HepG2 (cell line): Measurements from ENCODE around the gene NSD2. TPM values are rescaled to one million over a fixed set of nuclear protein-coding genes. Genes with fewer than 3 reads are reported as not detected.

ENCODE experiments used
- AGO1 ChIP-seq: fragments of 200-400 bp; formaldehyde crosslinking; IDR thresholded peaks from 2 replicates; pipeline ENCODE4 v1.6.1; 2017; ENCODE audit warnings: mild to moderate bottlenecking, low read depth, low read length, moderate library complexity; ENCODE audit not compliant: poor library complexity, severe bottlenecking
- FOXA3 ChIP-seq: IDR thresholded peaks from 2 replicates; pipeline ENCODE4 v1.6.1; 2016; ENCODE audit warnings: missing genetic modification reagents, missing compliant biosample characterization
- GABPB1 ChIP-seq: IDR thresholded peaks from 2 replicates; pipeline ENCODE4 v1.6.1; 2016; ENCODE audit warnings: mild to moderate bottlenecking, missing genetic modification reagents, moderate library complexity, missing compliant biosample characterization
- GATAD2A ChIP-seq: IDR thresholded peaks from 2 replicates; pipeline ENCODE4 v1.6.1; 2016
- KDM5B ChIP-seq: sonication (generic); formaldehyde crosslinking; IDR thresholded peaks from 2 replicates; pipeline ENCODE4 v1.4.0; 2020; ENCODE audit warnings: missing genetic modification reagents, mild to moderate bottlenecking, borderline replicate concordance
- KLF16 ChIP-seq, 2 experiments: sonication (generic) in 1 of 2; formaldehyde crosslinking in 1 of 2; IDR thresholded peaks; 2 replicates each; pipeline versions ENCODE4 v1.6.1 to v1.8.0; 2016 to 2023; ENCODE audit warnings: missing genetic modification reagents in 2 of 2, missing compliant biosample characterization in 1 of 2
- RCOR2 ChIP-seq: IDR thresholded peaks from 2 replicates; pipeline ENCODE4 v1.6.1; 2016; ENCODE audit warnings: missing biosample characterization, missing genetic modification reagents
- ZNF160 ChIP-seq: sonication (generic); formaldehyde crosslinking; IDR thresholded peaks from 2 replicates; pipeline ENCODE4 v1.8.0; 2022; ENCODE audit warnings: mild to moderate bottlenecking, inconsistent platforms, missing genetic modification reagents
- ZNF709 ChIP-seq: sonication (generic); formaldehyde crosslinking; IDR thresholded peaks from 2 replicates; pipeline ENCODE4 v1.5.0; 2020; ENCODE audit warnings: mild to moderate bottlenecking, missing genetic modification reagents
- ZSCAN20 ChIP-seq: sonication (generic); formaldehyde crosslinking; IDR thresholded peaks from 2 replicates; pipeline ENCODE4 v1.4.0; 2020; ENCODE audit warnings: missing genetic modification reagents, mild to moderate bottlenecking, borderline replicate concordance
- polyA plus RNA-seq, 8 experiments: library from polyadenylated mRNA; depleted of rRNA in 3 of 8; stranded (reverse) in 7 of 8; unstranded in 1 of 8; fragments of >200 nt; fragmentation: Illumina TruSeq in 4 of 8; extraction: Trizol in 4 of 8; gene quantifications; 2 replicates each; pipeline versions ENCODE4 v1.2.1 to v1.2.3, GENCODE V29; 2011 to 2016; ENCODE audit warnings: low read depth in 4 of 8, missing spikeins in 1 of 8, mixed read lengths in 1 of 8; ENCODE audit not compliant: insufficient read depth in 1 of 8
- total RNA-seq, 5 experiments: library from RNA; depleted of rRNA; stranded (reverse); fragments of >200 nt; fragmentation: Illumina TruSeq; extraction: Trizol; gene quantifications; 2 replicates each; pipeline ENCODE4 v1.2.3, GENCODE V29; 2016; ENCODE audit warnings: low read depth in 1 of 5
- TF ChIP-seq, protein P1 (sequence below): sonication (generic); formaldehyde crosslinking; IDR thresholded peaks from 2 replicates; pipeline ENCODE4 v1.4.0; 2020; ENCODE audit warnings: missing genetic modification reagents
- TF ChIP-seq, protein P2 (sequence below): sonication (generic); formaldehyde crosslinking; IDR thresholded peaks from 2 replicates; pipeline ENCODE4 v1.4.0; 2020; ENCODE audit warnings: missing genetic modification reagents
- TF ChIP-seq, protein P3 (sequence below), 2 experiments: sonication (generic) in 1 of 2; formaldehyde crosslinking in 1 of 2; IDR thresholded peaks; 2 replicates each; pipeline versions ENCODE4 v1.4.0 to v1.6.1; 2016 to 2020; ENCODE audit warnings: borderline replicate concordance in 1 of 2, low read depth in 1 of 2, mild to moderate bottlenecking in 1 of 2, missing genetic modification reagents in 1 of 2
- TF ChIP-seq, protein P4 (sequence below): sonication (generic); formaldehyde crosslinking; IDR thresholded peaks from 2 replicates; pipeline ENCODE4 v1.8.0; 2022; ENCODE audit warnings: missing genetic modification reagents, mild to moderate bottlenecking, inconsistent platforms, borderline replicate concordance
- TF ChIP-seq, protein P5 (sequence below): IDR thresholded peaks from 2 replicates; pipeline ENCODE4 v1.6.1; 2012; ENCODE audit warnings: low read length, improper control_type of control experiment

NSD2 gene
- total and polyA plus RNA-seq, 2 of the 13 experiments (the other 11 are each of a cell fraction or from before 2014, with no cell fraction given) = 22.0 to 65.9 TPM

DNA sequence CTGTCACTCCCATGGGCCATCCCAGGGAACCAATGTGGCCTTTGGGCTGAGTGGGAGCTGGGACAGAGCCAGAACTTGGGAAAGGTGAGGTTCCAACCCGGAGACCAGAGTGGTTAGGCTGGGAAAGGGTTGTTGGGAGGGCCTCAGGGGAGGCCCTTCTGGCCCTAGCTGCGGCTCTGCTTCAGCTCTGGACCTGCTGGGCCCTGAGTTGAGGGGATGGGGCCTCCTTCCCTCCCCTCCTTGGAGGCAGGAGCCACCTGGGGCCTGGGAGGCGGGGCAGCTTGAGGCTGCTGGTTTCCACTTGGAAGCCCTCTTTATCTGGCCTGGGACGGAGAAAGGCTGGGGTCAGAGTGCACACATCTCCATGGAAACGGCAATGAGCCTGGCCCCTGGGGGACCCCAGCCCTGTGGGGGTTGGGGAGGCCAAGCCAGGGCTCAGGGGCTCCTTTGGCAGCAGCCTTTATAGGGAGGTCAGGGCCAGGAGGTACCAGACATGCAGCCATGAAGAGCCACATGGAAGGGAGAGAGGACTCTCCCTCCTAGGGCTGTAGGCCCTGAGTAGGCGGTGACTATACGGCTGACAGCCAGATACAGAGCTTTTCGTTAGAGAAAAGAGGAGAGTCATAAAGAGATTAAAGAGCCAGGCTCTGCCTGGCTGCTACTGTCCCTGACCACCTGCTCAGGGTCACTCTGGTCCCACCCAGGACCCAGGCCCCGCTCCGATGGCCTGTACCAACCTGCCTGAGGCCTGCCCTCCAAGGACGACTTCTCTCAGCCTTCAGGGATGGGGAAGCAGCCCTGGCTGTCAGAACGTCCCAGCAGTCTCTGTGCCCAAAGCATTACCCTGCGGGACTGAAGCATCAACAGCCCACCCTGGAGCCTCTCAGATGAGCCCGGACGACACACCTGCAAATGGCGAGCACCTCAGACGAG lies 6.9 kb upstream of the NSD2 start (continued):
- TF ChIP-seq KDM5B (CRISPR knock-in tag) (peak; percentile 51; the same call in 1 of the 2 replicates), RCOR2 (CRISPR knock-in tag) (no peak), GABPB1 (CRISPR knock-in tag) (no peak; the same call in 1 of the 2 replicates), ZSCAN20 (no peak), ZNF709 (CRISPR knock-in tag) (no peak), ZNF160 (CRISPR knock-in tag) (no peak), FOXA3 (CRISPR knock-in tag) (no peak), AGO1 (peak; percentile 76), GATAD2A (CRISPR knock-in tag) (peak; percentile 47; the same call in 1 of the 2 replicates), KLF16 (CRISPR knock-in tag; IDR thresholded peaks at IDR 0.05) (no peak; a peak in 1 of 4 replicates)
- TF ChIP-seq, protein P1, sequence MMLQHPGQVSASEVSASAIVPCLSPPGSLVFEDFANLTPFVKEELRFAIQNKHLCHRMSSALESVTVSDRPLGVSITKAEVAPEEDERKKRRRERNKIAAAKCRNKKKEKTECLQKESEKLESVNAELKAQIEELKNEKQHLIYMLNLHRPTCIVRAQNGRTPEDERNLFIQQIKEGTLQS (CRISPR knock-in tag) = no peak
- TF ChIP-seq, protein P2, sequence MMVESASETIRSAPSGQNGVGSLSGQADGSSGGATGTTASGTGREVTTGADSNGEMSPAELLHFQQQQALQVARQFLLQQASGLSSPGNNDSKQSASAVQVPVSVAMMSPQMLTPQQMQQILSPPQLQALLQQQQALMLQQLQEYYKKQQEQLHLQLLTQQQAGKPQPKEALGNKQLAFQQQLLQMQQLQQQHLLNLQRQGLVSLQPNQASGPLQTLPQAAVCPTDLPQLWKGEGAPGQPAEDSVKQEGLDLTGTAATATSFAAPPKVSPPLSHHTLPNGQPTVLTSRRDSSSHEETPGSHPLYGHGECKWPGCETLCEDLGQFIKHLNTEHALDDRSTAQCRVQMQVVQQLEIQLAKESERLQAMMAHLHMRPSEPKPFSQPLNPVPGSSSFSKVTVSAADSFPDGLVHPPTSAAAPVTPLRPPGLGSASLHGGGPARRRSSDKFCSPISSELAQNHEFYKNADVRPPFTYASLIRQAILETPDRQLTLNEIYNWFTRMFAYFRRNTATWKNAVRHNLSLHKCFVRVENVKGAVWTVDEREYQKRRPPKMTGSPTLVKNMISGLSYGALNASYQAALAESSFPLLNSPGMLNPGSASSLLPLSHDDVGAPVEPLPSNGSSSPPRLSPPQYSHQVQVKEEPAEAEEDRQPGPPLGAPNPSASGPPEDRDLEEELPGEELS (CRISPR knock-in tag) = no peak
- TF ChIP-seq, protein P3, sequence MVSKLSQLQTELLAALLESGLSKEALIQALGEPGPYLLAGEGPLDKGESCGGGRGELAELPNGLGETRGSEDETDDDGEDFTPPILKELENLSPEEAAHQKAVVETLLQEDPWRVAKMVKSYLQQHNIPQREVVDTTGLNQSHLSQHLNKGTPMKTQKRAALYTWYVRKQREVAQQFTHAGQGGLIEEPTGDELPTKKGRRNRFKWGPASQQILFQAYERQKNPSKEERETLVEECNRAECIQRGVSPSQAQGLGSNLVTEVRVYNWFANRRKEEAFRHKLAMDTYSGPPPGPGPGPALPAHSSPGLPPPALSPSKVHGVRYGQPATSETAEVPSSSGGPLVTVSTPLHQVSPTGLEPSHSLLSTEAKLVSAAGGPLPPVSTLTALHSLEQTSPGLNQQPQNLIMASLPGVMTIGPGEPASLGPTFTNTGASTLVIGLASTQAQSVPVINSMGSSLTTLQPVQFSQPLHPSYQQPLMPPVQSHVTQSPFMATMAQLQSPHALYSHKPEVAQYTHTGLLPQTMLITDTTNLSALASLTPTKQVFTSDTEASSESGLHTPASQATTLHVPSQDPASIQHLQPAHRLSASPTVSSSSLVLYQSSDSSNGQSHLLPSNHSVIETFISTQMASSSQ (IDR thresholded peaks at IDR 0.05; ENCODE audit: low read depth) = no peak
- TF ChIP-seq, protein P3 (CRISPR knock-in tag; IDR thresholded peaks at IDR 0.05; ENCODE audit: borderline replicate concordance) = peak; percentile 39; the same call in 1 of the 2 replicates
- TF ChIP-seq, protein P4, sequence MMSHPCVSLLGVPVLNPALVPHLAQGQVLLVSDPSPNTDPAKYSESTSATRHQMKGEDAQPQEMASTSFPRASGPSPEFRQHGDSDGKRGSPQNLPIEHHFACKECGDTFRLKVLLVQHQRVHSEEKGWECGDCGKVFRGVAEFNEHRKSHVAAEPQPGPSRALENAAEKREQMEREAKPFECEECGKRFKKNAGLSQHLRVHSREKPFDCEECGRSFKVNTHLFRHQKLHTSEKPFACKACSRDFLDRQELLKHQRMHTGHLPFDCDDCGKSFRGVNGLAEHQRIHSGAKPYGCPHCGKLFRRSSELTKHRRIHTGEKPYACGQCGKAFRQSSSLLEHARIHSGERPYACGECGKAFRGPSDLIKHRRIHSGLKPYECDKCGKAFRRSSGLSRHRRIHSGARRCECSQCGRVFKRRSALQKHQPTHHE (CRISPR knock-in tag) = no peak
- TF ChIP-seq, protein P5, sequence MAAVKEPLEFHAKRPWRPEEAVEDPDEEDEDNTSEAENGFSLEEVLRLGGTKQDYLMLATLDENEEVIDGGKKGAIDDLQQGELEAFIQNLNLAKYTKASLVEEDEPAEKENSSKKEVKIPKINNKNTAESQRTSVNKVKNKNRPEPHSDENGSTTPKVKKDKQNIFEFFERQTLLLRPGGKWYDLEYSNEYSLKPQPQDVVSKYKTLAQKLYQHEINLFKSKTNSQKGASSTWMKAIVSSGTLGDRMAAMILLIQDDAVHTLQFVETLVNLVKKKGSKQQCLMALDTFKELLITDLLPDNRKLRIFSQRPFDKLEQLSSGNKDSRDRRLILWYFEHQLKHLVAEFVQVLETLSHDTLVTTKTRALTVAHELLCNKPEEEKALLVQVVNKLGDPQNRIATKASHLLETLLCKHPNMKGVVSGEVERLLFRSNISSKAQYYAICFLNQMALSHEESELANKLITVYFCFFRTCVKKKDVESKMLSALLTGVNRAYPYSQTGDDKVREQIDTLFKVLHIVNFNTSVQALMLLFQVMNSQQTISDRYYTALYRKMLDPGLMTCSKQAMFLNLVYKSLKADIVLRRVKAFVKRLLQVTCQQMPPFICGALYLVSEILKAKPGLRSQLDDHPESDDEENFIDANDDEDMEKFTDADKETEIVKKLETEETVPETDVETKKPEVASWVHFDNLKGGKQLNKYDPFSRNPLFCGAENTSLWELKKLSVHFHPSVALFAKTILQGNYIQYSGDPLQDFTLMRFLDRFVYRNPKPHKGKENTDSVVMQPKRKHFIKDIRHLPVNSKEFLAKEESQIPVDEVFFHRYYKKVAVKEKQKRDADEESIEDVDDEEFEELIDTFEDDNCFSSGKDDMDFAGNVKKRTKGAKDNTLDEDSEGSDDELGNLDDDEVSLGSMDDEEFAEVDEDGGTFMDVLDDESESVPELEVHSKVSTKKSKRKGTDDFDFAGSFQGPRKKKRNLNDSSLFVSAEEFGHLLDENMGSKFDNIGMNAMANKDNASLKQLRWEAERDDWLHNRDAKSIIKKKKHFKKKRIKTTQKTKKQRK = no peak
